ENCODE results near the gene DEDD.

DNA sequence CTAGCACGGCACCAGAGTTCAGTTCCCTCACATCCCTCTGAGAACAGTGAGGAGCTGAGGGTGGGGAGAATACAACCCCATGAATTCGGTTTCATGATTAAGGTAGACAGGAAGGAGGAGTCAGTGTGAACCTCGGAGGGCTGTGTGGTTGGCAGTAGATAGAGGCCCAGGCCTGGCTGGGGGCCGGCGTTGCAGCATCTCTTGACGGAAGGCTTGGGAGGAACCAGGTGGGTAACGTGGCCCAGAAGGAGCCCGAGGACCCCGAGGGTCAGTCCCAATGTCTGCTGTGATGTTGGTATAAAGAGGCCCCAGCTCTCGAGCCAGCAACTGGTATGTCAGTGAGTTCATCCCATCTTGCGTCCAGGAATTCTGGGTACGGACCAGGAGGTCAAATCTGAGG, 39.2 kb upstream of the DEDD start:
- TF ChIP-seq CTCF (IDR thresholded peaks at IDR 0.05) (no peak), CHD2 (IDR thresholded peaks at IDR 0.05; ENCODE audit: low read length, partially characterized antibody) (no peak), MAFK (IDR thresholded peaks at IDR 0.05; ENCODE audit: partially characterized antibody) (no peak), REST (IDR thresholded peaks at IDR 0.05) (no peak), EHF (CRISPR knock-in tag; IDR thresholded peaks at IDR 0.05) (no peak), POLR2A (IDR thresholded peaks at IDR 0.05; ENCODE audit: low read length) (no peak), RAD21 (conservative IDR thresholded peaks at IDR 0.05 in 1 of 2, IDR thresholded peaks at IDR 0.05 in 1 of 2) (no peak), SMC3 (IDR thresholded peaks at IDR 0.05) (no peak)

All from A549 (cell line).